SK-N-MC (cell line): Measurements from ENCODE around the gene CYP46A1.

ENCODE experiments used
- EZH2 ChIP-seq: fragments of 200-600 bp; sonication (generic); IDR thresholded peaks from one replicate; pipeline ENCODE4 v1.6.1; 2017; ENCODE audit warnings: antibody characterized with exemption
- FOXP2 ChIP-seq: optimal IDR thresholded peaks from 2 replicates; pipeline ENCODE3; 2011; ENCODE audit warnings: mild to moderate bottlenecking, moderate library complexity; ENCODE audit not compliant: insufficient read depth; ENCODE audit errors: extremely low read length, control extremely low read depth
- POLR2AphosphoS5 ChIP-seq: IDR thresholded peaks from 2 replicates; pipeline ENCODE4 v1.6.1; 2012; ENCODE audit warnings: mild to moderate bottlenecking, low read depth, low read length, borderline replicate concordance

GRCh38 chr14:99745307-99745951, 61.3 kb downstream of the CYP46A1 start:
- TF ChIP-seq EZH2 (no peak), POLR2AphosphoS5 (no peak), FOXP2 (no peak)
